DMS114 treated with DMSO at 0.1 percent for 48 hours (cell line): ENCODE results near the gene DDA1.
A peak's percentile ranks its signal among the peaks of the same experiment; 100 is the strongest.

Experiments used
- DNase-seq: peaks from one replicate; lab custom pipeline; 2025; ENCODE audit not compliant: unreplicated experiment; lab: John Stamatoyannopoulos, UW

The DDA1 gene

GRCh38 chr19:17328517-17329365 lies 19.4 kb downstream of the DDA1 start:
- DNase-seq: no peak

GRCh38 chr19:17329366-17330261 lies 20.3 kb downstream of the DDA1 start:
- no peak for DNase-seq

GRCh38 chr19:17330262-17331044 lies 21.1 kb downstream of the DDA1 start:
- DNase-seq: no peak

DNA sequence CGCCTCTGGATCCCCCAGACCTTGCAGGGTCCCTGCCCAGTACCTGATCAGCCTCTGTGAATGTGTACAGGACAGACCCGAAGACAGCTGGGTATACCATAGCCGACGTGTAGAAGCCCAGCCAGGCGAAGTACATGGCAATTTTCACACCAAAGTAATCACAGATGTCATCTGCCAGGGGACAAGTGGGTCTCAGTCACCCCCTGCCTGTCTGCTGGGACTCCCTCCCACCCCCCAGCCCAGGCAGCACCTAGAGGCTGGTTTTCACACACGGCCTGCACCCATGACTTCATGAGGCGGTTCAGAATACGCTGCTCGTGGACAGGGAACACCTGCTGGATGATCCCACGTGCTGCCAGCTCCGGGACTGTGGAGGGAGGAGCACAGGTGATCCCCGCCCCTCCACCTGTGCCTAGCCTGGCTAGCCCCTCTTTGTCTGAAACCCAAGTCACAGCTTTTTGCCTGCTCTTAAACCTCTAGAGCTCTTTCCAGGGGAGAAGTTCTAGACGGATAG lies 21.7 kb downstream of the DDA1 start:
- no peak for DNase-seq

- no peak for DNase-seq
Measured at GRCh38 chr19:17332360-17332676, 23.0 kb downstream of the DDA1 start.

DNA sequence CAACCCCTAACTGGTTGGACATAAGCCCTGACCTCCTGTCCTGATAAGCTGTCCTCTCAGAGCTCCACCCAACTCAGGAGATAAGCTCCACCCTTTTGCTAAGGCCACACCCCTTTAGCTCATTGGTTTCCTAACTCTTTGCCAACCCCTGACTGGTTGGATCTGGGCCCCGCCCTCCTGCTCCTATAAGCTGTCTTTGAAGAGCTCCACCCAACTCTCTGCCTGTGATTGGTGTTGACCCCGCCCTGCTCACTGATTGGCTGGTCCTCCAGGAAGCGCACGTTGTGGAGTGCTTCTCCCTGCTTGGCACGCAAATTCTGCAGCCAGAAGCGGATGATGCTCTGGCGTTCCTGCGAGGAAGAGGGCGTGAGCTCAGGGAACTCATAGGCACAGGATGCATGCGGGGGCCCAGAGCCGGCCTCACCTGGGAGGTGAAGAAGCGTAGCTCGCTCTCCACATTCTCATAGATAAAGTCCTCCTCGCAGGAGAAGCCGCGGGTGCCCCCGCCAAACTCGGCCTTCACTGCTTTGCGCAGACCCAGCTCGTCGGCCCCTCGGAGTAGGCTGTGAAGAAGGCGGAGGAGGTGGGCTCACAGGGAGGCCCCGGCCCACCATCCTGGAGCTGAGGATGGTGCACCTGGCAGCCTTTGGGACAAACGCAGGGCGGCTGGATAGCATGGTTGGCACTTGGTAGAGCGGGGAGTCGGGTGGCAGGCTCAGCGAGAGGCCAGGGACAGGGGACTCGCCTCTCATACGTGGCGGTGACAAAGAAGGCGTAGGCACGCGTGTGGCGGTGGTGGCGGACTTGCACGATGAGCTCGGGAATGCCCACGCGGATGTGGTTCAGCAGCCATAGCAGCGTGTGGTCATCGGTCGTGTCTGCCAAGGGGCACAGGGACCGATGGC lies 23.6 kb downstream of the DDA1 start:
- peak; percentile 42 for DNase-seq

- DNase-seq: peak; percentile 15
Measured at GRCh38 chr19:17333611-17334413, 24.4 kb downstream of the DDA1 start.

DNA sequence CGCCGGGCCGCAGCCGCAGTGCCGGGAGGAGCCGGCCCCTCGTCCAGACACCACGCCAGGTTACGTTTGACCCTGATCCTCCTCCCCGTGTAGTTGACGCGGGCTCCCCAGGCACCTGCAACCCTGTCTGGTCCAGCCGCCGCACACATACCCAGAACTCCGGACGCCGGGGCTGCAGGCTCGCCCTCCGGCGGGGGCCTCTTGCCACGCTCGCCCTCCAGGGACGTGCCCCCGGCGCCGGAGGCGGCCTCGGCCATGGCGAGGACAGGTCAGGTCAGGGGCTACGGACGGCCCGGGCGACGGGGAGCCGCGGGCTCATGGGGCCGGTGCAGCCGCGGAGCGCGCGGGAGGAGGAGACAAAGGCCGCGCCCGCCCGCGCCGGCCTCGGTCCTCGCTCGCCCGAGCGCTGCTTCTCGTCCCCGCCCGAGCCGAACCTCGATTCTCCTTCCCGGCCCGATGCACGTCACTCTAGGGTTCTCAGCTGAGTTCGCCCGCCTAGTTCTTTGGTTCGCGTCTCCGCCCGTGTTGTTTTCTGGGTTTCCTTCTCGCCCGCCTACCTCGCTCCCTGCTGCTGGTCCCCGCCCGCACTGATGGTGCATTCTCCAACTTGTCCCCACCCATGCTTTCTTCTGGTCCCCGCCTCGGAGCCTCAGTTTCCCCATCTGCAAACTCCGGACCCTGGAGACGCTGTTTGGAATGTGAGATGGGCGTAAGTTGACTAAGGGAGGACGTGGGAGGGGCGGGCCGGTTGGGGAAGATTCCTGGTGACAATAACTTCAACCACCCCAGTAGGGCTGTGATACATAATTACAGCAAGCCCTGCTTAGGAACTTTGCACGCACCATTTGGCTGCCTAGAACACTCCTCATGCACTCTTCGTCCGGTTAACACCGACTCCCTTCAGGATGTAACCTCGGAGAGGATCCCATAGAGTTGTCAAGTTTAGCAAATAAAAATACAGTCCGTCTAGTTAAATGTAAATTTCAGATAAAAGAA lies 25.3 kb downstream of the DDA1 start, which contains the start of gene ANO8:
TSS of gene ANO8 (minus strand) at position 442 of the 996 bp plus-strand sequence. CDS start at position 257, 185 bp downstream.
- peak; percentile 97 for DNase-seq

- no peak for DNase-seq
Measured at GRCh38 chr19:17335575-17335974, 26.2 kb downstream of the DDA1 start.

- DNase-seq: peak; percentile 99
Measured at GRCh38 chr19:17336872-17337674, 27.7 kb downstream of the DDA1 start, which contains the start of gene GTPBP3. TSS of gene GTPBP3 (plus strand) at chr19:17337553. CDS start at chr19:17337612, 59 bp downstream.

DNA sequence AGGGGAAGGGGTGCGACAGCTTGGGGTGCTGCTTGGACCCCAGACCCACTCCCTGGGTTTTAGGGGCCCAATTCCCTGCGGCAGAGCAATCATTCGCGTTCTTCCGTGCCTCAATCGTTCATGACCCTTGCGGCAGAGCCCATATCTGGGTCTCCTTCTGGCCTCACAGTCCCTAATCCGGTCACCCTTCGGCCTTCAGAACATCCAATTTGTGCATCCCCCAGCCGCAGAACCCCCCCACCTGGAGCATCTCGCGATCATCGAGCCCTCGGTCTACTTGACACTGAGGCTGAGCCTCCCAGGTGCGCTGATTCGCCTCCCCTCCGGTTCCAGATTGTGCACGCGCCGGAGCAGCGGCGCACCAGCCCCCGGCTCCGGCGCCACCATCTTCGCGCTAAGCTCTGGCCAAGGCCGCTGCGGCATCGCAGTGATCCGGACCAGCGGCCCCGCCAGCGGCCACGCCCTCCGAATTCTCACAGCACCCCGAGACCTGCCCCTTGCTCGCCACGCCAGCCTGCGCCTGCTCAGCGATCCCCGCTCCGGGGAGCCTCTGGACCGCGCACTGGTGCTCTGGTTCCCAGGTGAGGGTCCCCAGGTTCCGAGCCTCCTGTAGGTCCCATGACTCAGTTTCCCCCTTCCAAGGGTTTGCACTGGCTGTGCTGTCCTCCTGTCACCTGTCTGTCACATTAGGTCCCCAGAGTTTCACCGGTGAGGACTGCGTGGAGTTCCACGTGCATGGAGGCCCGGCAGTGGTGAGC lies 28.5 kb downstream of the DDA1 start:
- DNase-seq: peak; percentile 31

GRCh38 chr19:17338433-17339078 lies 29.2 kb downstream of the DDA1 start:
- no peak for DNase-seq

DNA sequence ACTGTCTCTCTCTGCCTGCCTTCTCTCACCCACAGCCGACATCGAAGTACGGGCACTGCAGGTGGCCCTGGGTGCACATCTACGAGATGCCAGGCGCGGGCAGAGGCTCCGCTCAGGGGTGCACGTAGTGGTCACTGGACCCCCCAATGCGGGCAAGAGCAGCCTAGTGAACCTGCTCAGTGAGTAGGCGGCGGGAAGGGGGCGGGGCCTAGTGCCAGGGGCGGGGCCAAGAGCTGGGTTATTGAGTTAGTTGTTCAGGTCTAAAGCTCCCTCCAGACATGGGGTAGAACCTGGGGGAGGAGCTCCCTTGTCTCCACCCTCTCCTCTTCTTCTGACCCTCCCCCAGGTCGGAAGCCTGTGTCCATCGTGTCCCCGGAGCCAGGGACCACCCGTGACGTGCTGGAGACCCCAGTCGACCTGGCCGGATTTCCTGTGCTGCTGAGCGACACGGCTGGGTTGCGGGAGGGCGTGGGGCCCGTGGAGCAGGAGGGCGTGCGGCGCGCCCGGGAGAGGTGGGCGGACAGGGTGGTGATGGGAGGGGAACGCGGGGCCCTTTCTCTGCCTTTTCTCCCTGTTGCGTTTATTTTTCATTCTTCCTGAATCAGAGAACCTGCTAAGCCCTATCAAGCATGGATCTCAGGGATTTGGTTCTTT lies 29.9 kb downstream of the DDA1 start:
- DNase-seq: no peak

DNA sequence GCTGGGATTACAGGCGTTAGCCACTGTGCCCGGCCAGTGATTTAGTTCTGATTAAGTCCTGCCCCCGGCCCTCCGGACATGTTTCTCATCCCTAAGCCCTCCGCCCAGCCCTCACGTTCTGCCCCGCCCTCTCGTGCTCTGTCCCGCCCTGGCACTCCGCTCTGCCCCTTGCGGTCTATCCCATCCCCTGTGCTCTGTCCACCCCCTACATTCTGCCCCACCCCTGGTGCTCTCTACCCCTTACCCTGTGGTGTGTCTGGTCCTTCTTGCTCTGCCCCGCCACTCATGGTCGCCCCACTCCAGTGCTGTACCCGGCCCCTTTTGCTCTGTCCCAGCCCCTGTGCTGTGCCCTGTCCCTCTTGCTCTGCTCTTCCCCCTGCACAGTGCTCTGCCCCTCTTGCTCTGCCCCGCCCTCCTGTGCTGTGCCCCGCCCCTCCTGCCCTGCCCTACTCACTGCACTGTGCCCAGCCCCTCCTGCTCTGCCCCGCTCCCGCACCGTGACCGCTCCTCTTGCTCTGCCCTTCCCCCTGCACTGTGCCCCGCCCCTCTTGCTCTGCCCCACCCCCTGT lies 31.0 kb downstream of the DDA1 start:
- peak; percentile 36 for DNase-seq

DNA sequence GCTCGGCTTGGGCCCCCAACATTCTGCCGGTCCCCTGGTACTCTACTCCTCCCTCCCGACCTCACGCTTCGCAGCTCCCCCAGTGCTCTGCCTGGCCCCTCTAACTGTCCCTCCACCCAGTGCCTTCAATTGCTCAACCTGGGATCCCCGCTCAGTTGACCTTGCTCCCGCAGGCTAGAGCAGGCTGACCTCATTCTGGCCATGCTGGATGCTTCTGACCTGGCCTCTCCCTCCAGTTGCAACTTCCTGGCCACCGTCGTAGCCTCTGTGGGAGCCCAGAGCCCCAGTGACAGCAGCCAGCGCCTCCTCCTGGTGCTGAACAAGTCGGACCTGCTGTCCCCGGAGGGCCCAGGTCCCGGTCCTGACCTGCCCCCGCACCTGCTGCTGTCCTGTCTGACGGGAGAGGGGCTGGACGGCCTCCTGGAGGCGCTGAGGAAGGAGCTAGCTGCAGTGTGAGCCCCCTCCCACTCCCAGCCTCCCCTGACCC lies 31.6 kb downstream of the DDA1 start:
- no peak for DNase-seq
